ENCODE results near the gene CDH23. TPM values are rescaled to one million over a fixed set of nuclear protein-coding genes. Genes with fewer than 3 reads are reported as not detected.

CDH23 gene
- total RNA-seq, 4 donors from 2014 or later, result 13.8 to 20.1 (median 17.3) TPM

GRCh38 chr10:71815515-71816130 lies 418.9 kb downstream of the CDH23 start:
- peaks cover 0 to 70% (median 23%) of the 10 kb centered on the region in 3 donors for H3K36me3 ChIP-seq
- TF ChIP-seq, protein P1, sequence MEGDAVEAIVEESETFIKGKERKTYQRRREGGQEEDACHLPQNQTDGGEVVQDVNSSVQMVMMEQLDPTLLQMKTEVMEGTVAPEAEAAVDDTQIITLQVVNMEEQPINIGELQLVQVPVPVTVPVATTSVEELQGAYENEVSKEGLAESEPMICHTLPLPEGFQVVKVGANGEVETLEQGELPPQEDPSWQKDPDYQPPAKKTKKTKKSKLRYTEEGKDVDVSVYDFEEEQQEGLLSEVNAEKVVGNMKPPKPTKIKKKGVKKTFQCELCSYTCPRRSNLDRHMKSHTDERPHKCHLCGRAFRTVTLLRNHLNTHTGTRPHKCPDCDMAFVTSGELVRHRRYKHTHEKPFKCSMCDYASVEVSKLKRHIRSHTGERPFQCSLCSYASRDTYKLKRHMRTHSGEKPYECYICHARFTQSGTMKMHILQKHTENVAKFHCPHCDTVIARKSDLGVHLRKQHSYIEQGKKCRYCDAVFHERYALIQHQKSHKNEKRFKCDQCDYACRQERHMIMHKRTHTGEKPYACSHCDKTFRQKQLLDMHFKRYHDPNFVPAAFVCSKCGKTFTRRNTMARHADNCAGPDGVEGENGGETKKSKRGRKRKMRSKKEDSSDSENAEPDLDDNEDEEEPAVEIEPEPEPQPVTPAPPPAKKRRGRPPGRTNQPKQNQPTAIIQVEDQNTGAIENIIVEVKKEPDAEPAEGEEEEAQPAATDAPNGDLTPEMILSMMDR (IDR thresholded peaks at IDR 0.05), result no peak
- TF ChIP-seq EP300 (IDR thresholded peaks at IDR 0.05) (no peak), POLR2A (IDR thresholded peaks at IDR 0.05) (no peak)
- H3K4me3 ChIP-seq, result no peak overlapping the region
- DNase-seq (ENCODE audit: low spot score in 2 of 2), result no peak
- 79 to 89% methylated on average over 15 of the region's 15 CpGs for WGBS, 2 donors
- no peaks in the 10 kb centered on the region for H3K9me3 ChIP-seq
- H3K27me3 ChIP-seq, result no peaks in the 10 kb centered on the region
- H3K27ac ChIP-seq, result peak overlapping the region in 2 of 4 donors; percentile 68 to 70
- H3K4me1 ChIP-seq, result peaks cover 0 to 43% (median 17%) of the 10 kb centered on the region in 4 donors

DNA sequence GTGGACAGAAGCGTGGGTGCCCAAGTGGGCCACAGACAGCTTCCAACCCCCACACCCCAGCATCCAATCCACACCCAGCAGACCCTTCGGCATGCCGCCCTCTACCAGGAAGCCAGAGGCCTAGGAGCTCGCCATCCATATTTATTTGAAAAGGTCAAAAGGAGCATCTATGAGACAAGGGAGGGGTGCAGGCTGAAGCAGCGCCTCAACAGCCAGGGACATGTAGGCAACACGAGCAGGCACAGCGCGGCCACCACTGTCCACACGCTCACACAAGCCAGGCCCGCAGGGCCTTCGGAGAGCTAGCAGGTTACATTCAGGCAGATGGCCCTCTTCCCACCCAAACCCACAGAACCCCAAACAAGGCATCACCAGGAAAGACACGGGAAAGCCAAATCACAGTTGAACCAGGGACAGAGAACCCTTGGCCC lies 419.7 kb downstream of the CDH23 start:
- peaks cover 0 to 78% (median 23%) of the 10 kb centered on the region in 3 donors for H3K36me3 ChIP-seq
- DNase-seq (ENCODE audit: low spot score in 2 of 2), result no peak
- H3K27ac ChIP-seq, result peak overlapping the region in 2 of 4 donors; percentile 68 to 70

DNA sequence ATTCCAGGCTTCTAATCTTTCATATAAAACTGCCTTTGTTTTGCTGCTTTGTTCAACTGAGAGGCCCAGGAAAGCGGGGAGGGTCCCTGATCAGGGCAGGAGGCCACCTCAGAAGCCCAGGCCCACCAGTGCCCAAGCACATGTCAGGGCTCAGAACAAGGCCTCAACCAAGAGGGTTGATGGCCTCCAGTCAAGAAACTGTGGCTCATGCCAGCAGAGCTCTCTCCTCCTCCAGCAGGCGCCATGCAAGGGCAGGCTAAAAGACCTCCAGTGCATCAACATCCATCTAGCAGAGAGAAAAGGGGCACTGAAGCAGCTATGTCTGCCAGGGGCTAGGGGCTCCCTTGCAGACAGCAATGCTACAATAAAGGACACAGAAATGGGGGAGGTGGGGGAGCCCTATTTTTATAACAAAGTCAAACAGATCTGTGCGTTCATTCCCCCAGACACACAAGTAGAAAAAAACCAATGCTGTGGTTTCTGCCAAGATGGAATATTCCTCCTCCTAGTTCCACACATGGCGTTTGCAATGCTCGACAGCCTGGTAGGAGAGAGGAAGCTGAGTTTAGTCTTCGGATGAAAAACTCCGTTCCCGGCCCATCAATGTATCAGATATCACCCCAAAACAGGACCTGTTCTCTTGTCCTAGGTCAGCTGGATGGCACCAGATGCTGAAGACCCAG lies 420.4 kb downstream of the CDH23 start:
- Histone ChIP-seq H3K36me3 (peaks cover 0 to 85% (median 28%) of the 10 kb centered on the region in 3 donors), H3K4me1 (peaks cover 0 to 38% (median 15%) of the 10 kb centered on the region in 4 donors), H3K27ac (peak overlapping the region in 3 of 4 donors; percentile 35 to 70 (median 68)), H3K9me3 (no peaks in the 10 kb centered on the region), H3K4me3 (no peak overlapping the region), H3K27me3 (no peaks in the 10 kb centered on the region)
- TF ChIP-seq, protein P1 (IDR thresholded peaks at IDR 0.05), result no peak
- TF ChIP-seq POLR2A (IDR thresholded peaks at IDR 0.05) (no peak), EP300 (IDR thresholded peaks at IDR 0.05) (no peak)
- 56 to 60% methylated on average over 8 of the region's 8 CpGs for WGBS, 2 donors
- DNase-seq (ENCODE audit: low spot score in 2 of 2), result no peak

More for the DNA sequence above, 419.7 kb downstream of the CDH23 start:
- Histone ChIP-seq H3K9me3 (no peaks in the 10 kb centered on the region), H3K27me3 (no peaks in the 10 kb centered on the region), H3K4me3 (no peak overlapping the region), H3K4me1 (peaks cover 0 to 43% (median 17%) of the 10 kb centered on the region in 4 donors)
- TF ChIP-seq POLR2A (IDR thresholded peaks at IDR 0.05), result no peak
- TF ChIP-seq EP300 (IDR thresholded peaks at IDR 0.05), result no peak
- TF ChIP-seq, protein P1 (IDR thresholded peaks at IDR 0.05), result no peak
- 64 to 68% methylated on average over 11 to 12 of the region's 12 CpGs for WGBS, 2 donors

DNA sequence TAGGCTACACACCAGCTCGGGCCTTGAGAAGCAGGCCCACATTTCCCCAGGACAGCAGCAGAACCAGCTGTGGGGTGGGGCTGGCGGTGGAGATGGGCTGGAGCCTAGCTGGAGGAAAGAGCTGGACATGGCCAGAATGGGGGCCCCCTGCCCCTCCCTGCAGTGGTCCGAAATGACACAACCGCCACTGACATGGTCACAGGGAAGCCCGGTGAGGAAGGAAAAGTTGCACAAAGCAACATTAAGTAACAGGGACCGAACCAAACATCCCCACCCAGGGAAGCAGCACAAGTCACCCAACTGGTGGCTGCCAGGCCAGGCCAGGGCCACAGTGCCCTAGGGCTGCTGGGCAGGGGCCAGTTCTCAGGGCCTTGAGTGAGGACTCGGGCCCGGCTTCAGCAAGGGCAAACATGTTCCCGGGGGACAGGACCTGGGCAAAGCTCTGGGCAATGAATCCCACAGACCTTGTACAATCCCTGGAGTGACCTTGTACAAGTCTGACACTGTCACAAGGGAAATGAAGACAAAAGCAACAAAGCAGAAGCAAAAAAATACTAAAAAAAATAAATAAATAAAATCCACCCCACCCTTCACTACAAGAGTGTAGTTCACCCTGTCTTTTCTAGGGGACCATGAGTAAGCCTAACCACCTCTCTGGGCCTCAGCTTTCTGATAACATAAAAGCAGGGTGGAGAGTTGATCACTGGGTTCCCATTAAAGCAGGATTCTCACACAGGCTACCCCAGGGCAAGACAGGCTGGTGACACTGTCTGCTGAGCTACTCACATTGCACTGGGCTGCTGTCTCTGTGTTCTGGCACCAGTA lies 421.3 kb downstream of the CDH23 start:
- Histone ChIP-seq H3K4me3 (no peak overlapping the region), H3K9me3 (no peaks in the 10 kb centered on the region), H3K27me3 (no peaks in the 10 kb centered on the region), H3K36me3 (peaks cover 0 to 92% (median 32%) of the 10 kb centered on the region in 3 donors), H3K27ac (peak overlapping the region in 3 of 4 donors; percentile 35 to 70 (median 68)), H3K4me1 (peaks cover 0 to 36% (median 13%) of the 10 kb centered on the region in 4 donors)
- TF ChIP-seq, protein P1 (IDR thresholded peaks at IDR 0.05), result no peak
- peak; percentile 83 to 87 for TF ChIP-seq EP300 (IDR thresholded peaks at IDR 0.05)
- peak; percentile 34 to 41 for DNase-seq (ENCODE audit: low spot score in 2 of 2)
- 37 to 60% methylated on average over 9 of the region's 9 CpGs for WGBS, 2 donors
